Activated T-cell treated with anti-CD3 and anti-CD28 coated beads for 48 hours (primary cell): Measurements from ENCODE around the gene GINS1.
"Not testable (repeated sequence)": the region's sequence is repeated elsewhere in the genome, so short reads cannot be mapped to it uniquely, and the experiment has no call there.

Experiments used
- DNase-seq: peaks from one replicate; pipeline ENCODE4 v3.0.0-alpha.2; 2020; ENCODE audit warnings: low read depth

Gene GINS1

DNA sequence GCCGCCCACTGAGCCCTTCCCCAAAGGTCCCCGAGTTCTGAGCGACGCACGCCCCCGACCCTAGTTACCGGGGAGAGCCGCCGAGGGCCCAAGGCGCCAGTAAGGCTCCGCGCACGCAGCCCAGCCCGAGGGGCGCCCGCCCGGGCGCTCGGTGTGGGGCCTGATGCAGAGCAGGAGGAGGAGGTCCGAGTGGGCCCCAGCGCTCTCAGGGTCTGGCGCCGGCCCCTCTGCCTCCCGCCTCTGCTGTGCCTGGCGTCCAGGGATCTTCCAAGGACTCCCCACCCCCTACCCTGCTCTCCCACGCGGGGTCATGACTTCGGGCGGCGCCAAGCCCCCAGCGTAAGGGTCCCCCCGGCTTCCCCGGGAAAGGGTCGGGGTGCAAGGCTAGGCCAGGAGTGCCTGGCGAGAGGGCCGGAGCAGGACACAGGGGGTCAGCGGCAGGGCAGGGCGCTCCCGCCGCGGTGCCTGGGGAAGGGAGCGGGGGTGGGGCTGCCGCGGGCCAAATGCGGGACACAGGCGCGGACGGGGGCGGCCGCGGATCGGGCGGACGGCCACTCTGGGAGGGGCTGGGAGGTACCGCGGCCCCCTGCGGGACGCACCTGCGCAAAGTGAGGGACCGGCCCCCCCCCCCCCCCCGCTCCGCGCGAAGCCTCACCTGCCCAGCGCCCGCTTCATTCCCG, 17.5 kb upstream of the GINS1 start:
- peak; percentile 27 for DNase-seq

GRCh38 chr20:25390538-25391528, 16.6 kb upstream of the GINS1 start, which contains the start of gene ABHD12:
TSS of gene ABHD12 (minus strand) at chr20:25390835. CDS start at chr20:25390703, 132 bp downstream.
- peak; percentile 95 for DNase-seq

GRCh38 chr20:25394276-25394675, 13.2 kb upstream of the GINS1 start:
- DNase-seq = no peak

DNA sequence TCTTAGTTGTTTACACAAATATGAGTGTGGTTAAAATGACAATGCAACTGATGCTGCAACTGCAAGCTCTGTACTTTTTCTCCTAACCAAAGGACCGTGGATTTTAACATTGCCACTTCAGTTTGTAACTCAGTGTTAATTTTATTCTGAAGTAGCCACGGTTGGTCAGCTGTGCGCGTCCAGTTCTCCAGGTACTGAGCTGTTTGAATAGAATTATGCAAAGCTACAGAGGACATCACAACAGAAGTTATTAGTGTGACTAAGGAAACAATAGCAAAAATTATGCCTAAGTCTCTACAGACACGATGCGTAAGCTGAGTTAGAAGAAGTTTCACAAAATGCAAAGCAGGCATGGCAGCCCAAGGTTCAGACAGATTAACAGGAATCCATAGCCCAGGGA, 12.5 kb upstream of the GINS1 start:
- no peak for DNase-seq

DNA sequence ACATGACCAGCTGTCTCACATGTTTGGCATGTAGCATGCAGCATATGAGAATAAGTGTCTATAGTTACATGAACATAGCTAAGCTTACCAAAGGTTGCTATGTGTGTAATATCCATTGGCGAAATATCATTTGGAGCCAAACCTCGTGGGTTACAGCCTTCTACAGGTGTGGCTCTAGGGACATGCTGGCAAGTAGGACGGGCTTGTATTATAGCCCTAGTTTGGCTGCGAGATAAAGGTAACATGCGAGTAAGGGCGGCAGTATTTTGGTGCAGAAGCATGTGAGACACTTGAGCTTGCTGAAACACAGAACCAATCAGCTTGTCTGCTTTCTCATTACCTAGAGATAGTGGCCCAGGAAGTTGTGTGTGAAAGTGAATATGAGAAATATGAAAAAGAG, 10.4 kb upstream of the GINS1 start:
- no peak for DNase-seq

DNA sequence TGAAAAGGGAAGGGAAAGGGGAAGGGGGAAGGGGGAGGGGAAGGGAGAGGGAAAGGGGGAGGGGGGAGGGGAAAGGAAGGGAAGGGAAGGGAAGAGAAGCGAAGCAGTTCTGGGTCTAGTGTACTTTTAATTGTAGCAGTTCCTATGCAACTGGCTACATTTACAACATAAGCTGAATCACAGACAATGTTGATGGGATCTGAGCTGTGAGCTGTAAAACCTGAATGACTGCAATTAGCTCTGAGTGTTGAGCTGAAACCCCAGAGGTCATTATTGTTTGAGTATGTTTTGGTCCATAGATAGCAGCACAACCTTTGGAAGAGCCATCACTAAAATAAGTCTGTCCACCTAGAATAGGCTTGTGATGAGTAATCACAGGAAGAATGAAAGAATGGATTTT, 9.7 kb upstream of the GINS1 start:
- DNase-seq = no peak

DNA sequence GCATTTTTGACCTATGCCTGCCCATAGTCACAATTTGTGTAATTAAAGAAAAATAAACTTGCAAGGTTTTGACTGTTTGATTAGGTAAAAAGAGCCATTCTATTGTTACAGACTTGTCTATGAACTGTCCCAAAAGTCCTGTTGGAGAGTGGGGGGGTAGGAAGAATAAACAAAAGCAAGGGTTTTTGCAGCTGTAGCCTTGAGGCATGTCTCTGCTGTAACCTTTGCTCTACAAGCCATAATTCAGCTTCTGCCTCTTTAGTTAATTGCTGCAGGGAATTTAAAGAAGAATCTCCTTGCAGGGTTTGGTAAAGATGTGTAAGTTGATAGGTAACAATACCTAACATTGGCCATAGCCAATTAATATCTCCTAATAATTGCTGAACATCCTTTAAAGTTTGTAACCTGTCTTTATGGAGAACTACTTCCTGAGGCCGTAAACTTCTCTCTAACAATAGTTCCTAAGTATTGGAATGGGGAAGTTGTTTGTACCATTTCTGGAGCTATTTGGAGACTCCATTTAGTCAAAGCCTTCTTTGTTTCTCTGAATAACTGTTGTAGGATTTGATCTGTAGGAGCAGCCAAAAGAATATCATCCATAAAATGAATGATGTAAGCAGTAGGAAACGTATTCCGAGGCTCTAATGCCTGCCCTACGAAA, 9.0 kb upstream of the GINS1 start:
- DNase-seq = no peak

GRCh38 chr20:25399037-25399430, 8.4 kb upstream of the GINS1 start:
- DNase-seq = no peak

DNA sequence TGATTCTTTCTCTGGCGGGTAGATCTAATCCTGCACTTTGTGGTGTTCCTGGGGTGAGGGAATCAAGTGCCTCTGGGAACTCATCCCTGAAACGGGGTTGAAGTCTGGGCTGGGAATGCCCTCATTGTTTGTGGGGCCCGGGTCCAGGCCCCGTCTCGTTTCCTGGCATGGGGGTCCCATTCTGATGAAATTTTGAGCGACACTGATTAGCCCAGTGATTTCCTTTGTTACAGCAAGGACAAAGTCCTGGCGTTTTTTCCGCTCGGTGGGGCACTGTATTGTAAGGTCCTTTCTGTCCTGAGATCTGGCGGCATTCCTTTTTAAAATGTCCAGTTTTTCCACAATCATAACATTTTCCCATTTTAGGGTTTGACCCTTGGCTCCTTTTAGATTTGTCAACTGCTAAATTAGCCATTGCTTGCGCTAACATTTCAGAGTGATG, 7.2 kb upstream of the GINS1 start:
- DNase-seq = not testable (repeated sequence)

DNA sequence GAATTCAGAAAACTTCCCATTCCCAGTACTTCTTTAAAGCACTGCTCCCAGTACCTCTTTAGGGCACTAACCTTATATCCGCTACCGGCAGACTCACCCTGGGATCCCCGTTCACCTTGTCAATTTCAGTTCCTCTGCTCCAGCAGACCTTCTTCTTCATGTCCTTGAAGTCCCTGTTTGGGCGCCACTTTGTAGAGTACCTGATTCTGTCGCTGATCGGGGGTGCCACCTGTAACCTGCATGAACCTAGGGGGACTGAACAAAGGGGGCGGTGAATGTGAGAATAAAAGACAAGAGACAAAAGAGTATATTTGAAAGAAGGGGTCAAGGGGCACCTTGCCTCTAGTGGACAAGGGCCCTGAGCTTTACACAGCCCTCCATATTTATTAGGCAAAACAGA, 4.9 kb upstream of the GINS1 start:
- DNase-seq = no peak

- DNase-seq = no peak
Measured at GRCh38 chr20:25408170-25408547, 686 bp downstream of the GINS1 start.

DNA sequence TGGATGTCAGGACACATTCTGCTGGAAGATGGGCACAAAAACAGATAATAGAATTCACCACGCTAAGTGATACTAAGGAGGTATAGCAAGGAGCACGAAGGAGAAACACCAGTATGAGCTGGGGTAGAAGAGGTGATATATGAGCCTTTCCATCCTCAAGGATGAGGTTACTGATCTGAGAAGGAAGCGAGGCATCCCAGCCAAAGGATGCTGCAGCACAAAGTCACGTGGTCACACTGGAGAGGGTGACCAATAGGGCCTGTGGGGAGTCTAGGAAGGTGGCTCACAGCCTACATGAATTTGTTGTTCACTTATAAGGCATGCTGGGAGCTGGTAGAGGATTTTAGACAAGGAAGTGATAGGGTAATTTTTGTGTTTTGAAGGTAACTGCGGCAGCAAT, 1.4 kb downstream of the GINS1 start:
- no peak for DNase-seq

DNA sequence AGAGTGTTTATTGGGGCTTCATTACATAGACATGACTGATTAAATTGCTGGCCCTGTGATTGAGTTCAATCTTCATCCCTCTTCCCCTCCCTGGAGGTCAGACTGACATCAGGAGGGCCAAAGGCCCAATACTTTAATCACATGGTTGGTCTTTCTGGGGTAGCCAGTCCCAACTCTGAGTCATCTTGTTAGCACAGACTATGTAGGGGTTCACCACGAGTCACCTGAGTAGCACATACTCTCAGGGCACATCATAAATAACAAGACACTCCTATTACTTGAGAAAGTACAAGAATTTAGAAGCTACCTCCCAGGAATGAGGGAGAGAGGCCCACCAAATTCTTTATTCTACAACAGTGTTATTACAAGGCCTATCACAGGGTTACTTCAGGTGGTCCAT, 11.3 kb downstream of the GINS1 start:
- DNase-seq = no peak

DNA sequence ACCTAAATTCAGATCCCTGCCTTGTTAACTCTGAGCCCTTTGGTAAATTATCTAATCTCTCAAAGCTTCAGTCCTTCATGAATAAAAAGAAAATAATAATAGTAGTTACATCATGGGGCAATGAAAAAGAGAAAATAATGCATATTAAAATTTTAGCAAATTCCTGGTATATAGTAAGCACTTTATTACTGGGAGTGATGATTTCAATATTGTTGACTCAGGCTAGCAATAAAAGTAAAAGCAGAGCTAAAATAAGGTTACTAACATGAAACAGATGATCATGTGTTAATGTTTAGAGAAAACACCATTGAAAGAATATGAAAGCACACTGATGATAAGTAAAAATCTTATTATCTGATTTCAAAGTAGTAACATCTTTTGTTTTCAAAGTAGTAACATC, 13.6 kb downstream of the GINS1 start:
- DNase-seq = no peak

- no peak for DNase-seq
Measured at GRCh38 chr20:25422032-25422431, 14.6 kb downstream of the GINS1 start.

DNA sequence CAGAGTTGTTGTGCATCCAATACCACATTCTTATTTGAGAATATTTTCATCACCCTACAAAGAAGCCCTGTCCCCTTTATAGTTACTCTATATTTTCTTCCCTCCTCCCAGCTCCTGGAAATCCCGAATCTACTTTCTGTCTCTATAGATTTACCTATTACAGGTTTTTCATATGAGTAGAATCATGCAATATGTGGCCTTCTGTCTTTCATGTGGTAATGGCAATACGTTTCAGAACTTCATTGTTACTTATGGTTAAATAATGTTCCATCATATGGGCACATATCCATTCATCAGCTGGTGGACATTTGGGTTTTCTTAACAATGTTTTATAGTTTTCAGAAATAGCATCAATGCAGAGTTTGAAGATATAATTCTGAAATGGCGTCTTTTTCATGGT, 17.1 kb downstream of the GINS1 start:
- DNase-seq = no peak

GRCh38 chr20:25437153-25437581, 29.7 kb downstream of the GINS1 start:
- DNase-seq = no peak

GRCh38 chr20:25439328-25439727, 31.9 kb downstream of the GINS1 start:
- DNase-seq = no peak

- DNase-seq = no peak
Measured at GRCh38 chr20:25444556-25444955, 37.1 kb downstream of the GINS1 start.

DNA sequence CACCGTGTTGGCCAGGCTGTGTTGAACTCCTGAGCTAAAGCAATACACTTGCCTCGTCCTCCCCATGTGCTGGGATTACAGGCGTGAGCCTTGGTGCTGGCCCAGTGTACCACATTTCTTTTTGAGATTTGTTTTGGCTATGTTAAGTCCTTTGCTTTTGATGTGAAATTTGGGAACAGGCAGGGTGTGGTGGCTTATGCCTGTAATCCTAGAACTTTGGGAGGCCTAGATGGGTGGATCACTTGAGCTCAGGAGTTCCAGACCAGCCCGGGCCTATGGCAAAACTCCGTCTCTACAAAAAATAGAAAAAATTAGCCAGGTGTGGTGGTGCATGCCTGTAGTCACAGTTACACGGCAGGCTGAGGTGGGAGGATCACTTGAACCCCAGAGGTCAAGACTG, 40.2 kb downstream of the GINS1 start:
- no peak for DNase-seq

DNA sequence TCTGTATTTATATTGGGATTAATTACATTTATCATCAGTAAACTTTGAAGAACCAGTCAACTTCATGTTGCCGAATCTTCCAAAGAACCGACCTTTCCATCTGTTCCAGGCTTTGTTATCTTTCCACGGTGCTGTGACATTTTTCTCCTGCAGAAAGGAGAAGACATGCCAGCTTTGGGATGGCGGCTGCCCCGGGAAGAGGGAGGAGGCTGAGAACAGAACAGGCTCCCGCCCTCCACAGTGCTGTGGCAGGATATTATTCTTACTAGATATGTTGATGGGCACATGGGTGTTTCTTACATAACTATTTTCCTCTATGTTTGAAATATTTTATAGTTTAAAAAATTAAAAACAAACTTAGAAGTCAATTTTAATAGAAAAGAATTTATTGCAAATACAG, 44.9 kb downstream of the GINS1 start:
- DNase-seq = no peak

- DNase-seq = no peak
Measured at GRCh38 chr20:25453035-25453810, 45.8 kb downstream of the GINS1 start.
